ENCODE data around the gene MTHFD1L.

DNA sequence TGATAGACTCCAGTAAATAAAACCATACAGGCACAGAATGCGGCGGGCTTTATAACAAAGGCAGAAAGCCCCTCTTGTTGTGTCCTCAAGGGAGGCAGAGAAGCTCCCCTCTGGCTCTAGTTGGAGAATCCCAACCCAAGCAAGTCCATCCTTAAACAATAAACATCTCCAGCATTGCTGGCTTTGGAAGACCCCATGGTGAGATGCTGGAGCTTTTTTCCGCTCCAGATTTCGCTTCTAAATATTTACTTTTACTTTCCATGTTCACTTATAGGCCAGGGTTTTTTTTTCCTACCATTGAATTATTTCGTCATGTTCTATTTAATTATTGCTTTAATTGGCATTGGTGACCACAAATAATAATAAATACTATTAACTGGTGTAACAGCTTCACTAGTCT lies 176.2 kb downstream of the MTHFD1L start:
- TF ChIP-seq, protein P1, sequence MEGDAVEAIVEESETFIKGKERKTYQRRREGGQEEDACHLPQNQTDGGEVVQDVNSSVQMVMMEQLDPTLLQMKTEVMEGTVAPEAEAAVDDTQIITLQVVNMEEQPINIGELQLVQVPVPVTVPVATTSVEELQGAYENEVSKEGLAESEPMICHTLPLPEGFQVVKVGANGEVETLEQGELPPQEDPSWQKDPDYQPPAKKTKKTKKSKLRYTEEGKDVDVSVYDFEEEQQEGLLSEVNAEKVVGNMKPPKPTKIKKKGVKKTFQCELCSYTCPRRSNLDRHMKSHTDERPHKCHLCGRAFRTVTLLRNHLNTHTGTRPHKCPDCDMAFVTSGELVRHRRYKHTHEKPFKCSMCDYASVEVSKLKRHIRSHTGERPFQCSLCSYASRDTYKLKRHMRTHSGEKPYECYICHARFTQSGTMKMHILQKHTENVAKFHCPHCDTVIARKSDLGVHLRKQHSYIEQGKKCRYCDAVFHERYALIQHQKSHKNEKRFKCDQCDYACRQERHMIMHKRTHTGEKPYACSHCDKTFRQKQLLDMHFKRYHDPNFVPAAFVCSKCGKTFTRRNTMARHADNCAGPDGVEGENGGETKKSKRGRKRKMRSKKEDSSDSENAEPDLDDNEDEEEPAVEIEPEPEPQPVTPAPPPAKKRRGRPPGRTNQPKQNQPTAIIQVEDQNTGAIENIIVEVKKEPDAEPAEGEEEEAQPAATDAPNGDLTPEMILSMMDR (IDR thresholded peaks at IDR 0.05) = no peak
- no peak for TF ChIP-seq RAD21 (conservative IDR thresholded peaks at IDR 0.05 in 1 of 2, IDR thresholded peaks at IDR 0.05 in 1 of 2)
